GM12875 (cell line): ENCODE measurements around the gene NVL.

ENCODE experiments used
- H3K4me3 ChIP-seq: one replicate; pipeline ENCODE4 v1.5.1; 2011; ENCODE audit warnings: low read depth, low read length, control low read depth
- CTCF ChIP-seq: IDR thresholded peaks from 2 replicates; pipeline ENCODE4 v1.5.1; 2011; ENCODE audit warnings: low read depth, mild to moderate bottlenecking, control low read depth, inconsistent platforms, low read length, moderate library complexity, borderline replicate concordance; ENCODE audit not compliant: insufficient read depth

The NVL gene

GRCh38 chr1:224329842-224330753 lies at the start of gene NVL:
Gene NVL (minus strand): TSS chr1:224330172. CDS start chr1:224330127, 45 bp downstream.
- peak within 1 kb of the TSS; percentile 78 for H3K4me3 ChIP-seq
- no peak for TF ChIP-seq CTCF

GRCh38 chr1:224378855-224379631 lies 49.1 kb upstream of the NVL start:
- no peak overlapping the region for H3K4me3 ChIP-seq
- TF ChIP-seq CTCF: no peak

- no peak overlapping the region for H3K4me3 ChIP-seq
- no peak for TF ChIP-seq CTCF
These were observed 47.7 kb upstream of the NVL start for GRCh38 chr1:224377676-224378006.

- H3K4me3 ChIP-seq: no peak overlapping the region
- TF ChIP-seq CTCF: no peak
These were observed 45.1 kb upstream of the NVL start for GRCh38 chr1:224375059-224375458.

- no peak for TF ChIP-seq CTCF
- no peak overlapping the region for H3K4me3 ChIP-seq
These were observed 43.1 kb upstream of the NVL start for GRCh38 chr1:224373008-224373590.

GRCh38 chr1:224368409-224368808 lies 38.4 kb upstream of the NVL start:
- no peak overlapping the region for H3K4me3 ChIP-seq
- TF ChIP-seq CTCF: no peak

- TF ChIP-seq CTCF: no peak
- no peak overlapping the region for H3K4me3 ChIP-seq
These were observed 29.2 kb upstream of the NVL start for GRCh38 chr1:224359207-224359606.
